WTC11 (cell line): ENCODE measurements around the gene MESP1. TPM values are rescaled to one million over a fixed set of nuclear protein-coding genes. Genes with fewer than 3 reads are reported as not detected.

Experiments
- ATAC-seq: fragments of 200-7000 bp; cut with Tn5 transposase; 2 replicates; pipeline ENCODE4 v1.10.0; 2021; ENCODE audit warnings: mild to moderate bottlenecking, moderate library complexity
- CTCF ChIA-PET: fragments of 300-600 bp; sonication (Branson Sonifier 250); formaldehyde crosslinking; loops from one replicate; lab custom pipeline; 2021; ENCODE audit warnings: antibody characterized with exemption; lab: Charles Lee
- POLR2A ChIA-PET: fragments of 350-600 bp; sonication (Branson Sonifier 250); formaldehyde crosslinking; loops from one replicate; lab custom pipeline; 2021; ENCODE audit warnings: antibody characterized with exemption; lab: Charles Lee
- DNase-seq: peaks from one replicate; pipeline ENCODE4 v3.0.0; 2021; ENCODE audit warnings: low spot score
- H3K27ac Mint-ChIP-seq: 2 replicates; pipeline ENCODE4 v1.8.0; 2021; ENCODE audit warnings: mixed read lengths
- H3K27me3 Mint-ChIP-seq: 2 replicates; pipeline ENCODE4 v1.8.0; 2021; ENCODE audit warnings: low read depth, mild to moderate bottlenecking, moderate library complexity, mixed read lengths
- H3K36me3 Mint-ChIP-seq: 2 replicates; pipeline ENCODE4 v1.8.0; 2021; ENCODE audit warnings: mixed read lengths
- H3K4me1 Mint-ChIP-seq: 2 replicates; pipeline ENCODE4 v1.8.0; 2022; ENCODE audit warnings: mixed read lengths
- H3K4me3 Mint-ChIP-seq: 2 replicates; pipeline ENCODE4 v1.8.0; 2021; ENCODE audit warnings: mild to moderate bottlenecking, moderate library complexity, mixed read lengths
- H3K9me3 Mint-ChIP-seq: 2 replicates; pipeline ENCODE4 v1.8.0; 2021; ENCODE audit warnings: mixed read lengths
- FOXJ3 ChIP-seq: sonication (generic); formaldehyde crosslinking; IDR thresholded peaks from 2 replicates; pipeline ENCODE4 v1.9.0; 2021; ENCODE audit warnings: missing genetic modification reagents, mild to moderate bottlenecking, borderline replicate concordance
- MXD4 ChIP-seq: fragments of 250-450 bp; sonication (Bioruptor Pico); IDR thresholded peaks from 2 replicates; pipeline ENCODE4 v1.8.0; 2021; ENCODE audit warnings: mild to moderate bottlenecking, moderate library complexity, borderline replicate concordance
- OVOL2 ChIP-seq: fragments of 250-450 bp; sonication (Bioruptor Pico); IDR thresholded peaks from 2 replicates; pipeline ENCODE4 v1.9.0; 2021; ENCODE audit warnings: mild to moderate bottlenecking, borderline replicate concordance
- RELA ChIP-seq: sonication (generic); formaldehyde crosslinking; IDR thresholded peaks from 2 replicates; pipeline ENCODE4 v1.8.1; 2022; ENCODE audit warnings: missing genetic modification reagents, mild to moderate bottlenecking, borderline replicate concordance
- TEAD4 ChIP-seq: sonication (generic); formaldehyde crosslinking; IDR thresholded peaks from 2 replicates; pipeline ENCODE4 v1.8.0; 2022; ENCODE audit warnings: mild to moderate bottlenecking, missing genetic modification reagents
- ZNF219 ChIP-seq: sonication (generic); formaldehyde crosslinking; IDR thresholded peaks from 2 replicates; pipeline ENCODE4 v1.8.0; 2023; ENCODE audit warnings: missing genetic modification reagents, mild to moderate bottlenecking, borderline replicate concordance
- ZNF317 ChIP-seq: sonication (generic); formaldehyde crosslinking; IDR thresholded peaks from 2 replicates; pipeline ENCODE4 v1.8.1; 2023; ENCODE audit warnings: low read depth, mild to moderate bottlenecking, moderate library complexity, missing genetic modification reagents, borderline replicate concordance
- ZNF671 ChIP-seq: fragments of 250-450 bp; sonication (Bioruptor Pico); IDR thresholded peaks from 2 replicates; pipeline ENCODE4 v1.8.0; 2021; ENCODE audit warnings: mild to moderate bottlenecking
- total RNA-seq: library from RNA; stranded (reverse); gene quantifications from 3 replicates; pipeline ENCODE4 v1.2.3, GENCODE V29; 2021
- TF ChIP-seq, protein P1 (sequence below): sonication (generic); formaldehyde crosslinking; IDR thresholded peaks from 2 replicates; pipeline ENCODE4 v1.8.1; 2023; ENCODE audit warnings: mild to moderate bottlenecking, moderate library complexity, missing genetic modification reagents
- TF ChIP-seq, protein P2 (sequence below): fragments of 250-450 bp; sonication (Bioruptor Pico); IDR thresholded peaks from 2 replicates; pipeline ENCODE4 v1.9.0; 2021; ENCODE audit warnings: mild to moderate bottlenecking, borderline replicate concordance
- TF ChIP-seq, protein P3 (sequence below): sonication (generic); formaldehyde crosslinking; IDR thresholded peaks from 2 replicates; pipeline ENCODE4 v1.8.1; 2023; ENCODE audit warnings: mild to moderate bottlenecking, missing genetic modification reagents
- TF ChIP-seq, protein P4 (sequence below): fragments of 250-450 bp; sonication (Bioruptor Pico); IDR thresholded peaks from 2 replicates; pipeline ENCODE4 v1.8.0; 2021; ENCODE audit warnings: mild to moderate bottlenecking
- TF ChIP-seq, protein P5 (sequence below): sonication (generic); formaldehyde crosslinking; conservative IDR thresholded peaks from 2 replicates; pipeline ENCODE4 v1.8.1; 2023; ENCODE audit warnings: mild to moderate bottlenecking, low read depth, missing genetic modification reagents, moderate library complexity
- TF ChIP-seq, protein P6 (sequence below): sonication (generic); formaldehyde crosslinking; IDR thresholded peaks from 2 replicates; pipeline ENCODE4 v1.8.1; 2023; ENCODE audit warnings: mild to moderate bottlenecking, missing genetic modification reagents, moderate library complexity
- TF ChIP-seq, protein P7 (sequence below): sonication (generic); formaldehyde crosslinking; IDR thresholded peaks from 2 replicates; pipeline ENCODE4 v1.8.0; 2022; ENCODE audit warnings: mild to moderate bottlenecking, missing genetic modification reagents

The MESP1 gene
- total RNA-seq, 1 experiment from 2014 or later: 0.50 TPM

DNA sequence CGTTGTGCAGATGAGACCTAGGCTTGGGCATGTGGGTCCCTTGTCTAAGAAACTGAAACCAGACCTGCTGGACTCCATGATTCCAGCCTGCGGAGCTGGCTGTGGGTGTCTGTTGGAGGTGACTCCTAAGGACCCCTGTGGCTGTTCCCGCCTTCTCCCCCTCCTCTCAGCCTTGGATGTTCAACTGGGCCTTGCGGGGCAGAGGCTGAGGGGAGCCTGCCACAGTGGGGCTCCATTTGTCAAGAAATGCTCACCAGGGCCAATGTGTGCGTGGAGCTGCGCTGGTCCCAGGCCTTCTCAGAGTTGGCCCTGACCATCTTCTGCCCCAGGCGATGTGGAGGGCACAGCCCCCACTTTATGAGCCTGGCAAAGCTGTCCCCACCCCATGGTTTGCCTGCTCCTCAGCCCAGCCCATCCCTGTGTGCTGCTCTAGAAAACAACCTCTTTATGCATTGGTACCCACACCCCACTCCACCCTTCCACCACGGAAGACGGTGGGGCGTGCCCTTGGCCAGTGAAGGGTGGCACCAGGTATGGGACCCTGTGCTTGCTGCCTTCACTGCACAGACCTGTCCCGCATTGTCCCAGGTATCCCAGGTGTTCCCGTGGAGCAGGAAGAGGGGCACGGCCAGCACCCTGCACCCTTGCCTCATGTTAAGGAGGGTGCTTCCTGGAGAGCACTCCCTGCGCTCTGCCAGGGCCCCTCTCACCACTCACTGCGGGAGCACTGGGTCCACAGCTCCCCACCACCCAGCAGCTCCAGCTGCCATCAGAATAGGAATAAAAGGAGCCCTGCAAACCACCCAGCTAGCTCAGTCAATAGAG, 33.0 kb upstream of the MESP1 start:
- no peak overlapping the region for H3K4me3 Mint-ChIP-seq
- CTCF ChIA-PET: interaction anchor here (0.5 to 3.5 kb wide), 11 partner anchors 11 to 114 kb away, joined by 3 to 33 read pairs (median 4); partner anchors contain the start of genes ANPEP and MESP1
- no peak; the same call in none of the 2 replicates for ATAC-seq
- peaks cover 10% of the 10 kb centered on the region for H3K9me3 Mint-ChIP-seq
- TF ChIP-seq, protein P1, sequence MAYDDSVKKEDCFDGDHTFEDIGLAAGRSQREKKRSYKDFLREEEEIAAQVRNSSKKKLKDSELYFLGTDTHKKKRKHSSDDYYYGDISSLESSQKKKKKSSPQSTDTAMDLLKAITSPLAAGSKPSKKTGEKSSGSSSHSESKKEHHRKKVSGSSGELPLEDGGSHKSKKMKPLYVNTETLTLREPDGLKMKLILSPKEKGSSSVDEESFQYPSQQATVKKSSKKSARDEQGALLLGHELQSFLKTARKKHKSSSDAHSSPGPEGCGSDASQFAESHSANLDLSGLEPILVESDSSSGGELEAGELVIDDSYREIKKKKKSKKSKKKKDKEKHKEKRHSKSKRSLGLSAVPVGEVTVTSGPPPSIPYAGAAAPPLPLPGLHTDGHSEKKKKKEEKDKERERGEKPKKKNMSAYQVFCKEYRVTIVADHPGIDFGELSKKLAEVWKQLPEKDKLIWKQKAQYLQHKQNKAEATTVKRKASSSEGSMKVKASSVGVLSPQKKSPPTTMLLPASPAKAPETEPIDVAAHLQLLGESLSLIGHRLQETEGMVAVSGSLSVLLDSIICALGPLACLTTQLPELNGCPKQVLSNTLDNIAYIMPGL (CRISPR knock-in tag): no peak
- TF ChIP-seq, protein P2, sequence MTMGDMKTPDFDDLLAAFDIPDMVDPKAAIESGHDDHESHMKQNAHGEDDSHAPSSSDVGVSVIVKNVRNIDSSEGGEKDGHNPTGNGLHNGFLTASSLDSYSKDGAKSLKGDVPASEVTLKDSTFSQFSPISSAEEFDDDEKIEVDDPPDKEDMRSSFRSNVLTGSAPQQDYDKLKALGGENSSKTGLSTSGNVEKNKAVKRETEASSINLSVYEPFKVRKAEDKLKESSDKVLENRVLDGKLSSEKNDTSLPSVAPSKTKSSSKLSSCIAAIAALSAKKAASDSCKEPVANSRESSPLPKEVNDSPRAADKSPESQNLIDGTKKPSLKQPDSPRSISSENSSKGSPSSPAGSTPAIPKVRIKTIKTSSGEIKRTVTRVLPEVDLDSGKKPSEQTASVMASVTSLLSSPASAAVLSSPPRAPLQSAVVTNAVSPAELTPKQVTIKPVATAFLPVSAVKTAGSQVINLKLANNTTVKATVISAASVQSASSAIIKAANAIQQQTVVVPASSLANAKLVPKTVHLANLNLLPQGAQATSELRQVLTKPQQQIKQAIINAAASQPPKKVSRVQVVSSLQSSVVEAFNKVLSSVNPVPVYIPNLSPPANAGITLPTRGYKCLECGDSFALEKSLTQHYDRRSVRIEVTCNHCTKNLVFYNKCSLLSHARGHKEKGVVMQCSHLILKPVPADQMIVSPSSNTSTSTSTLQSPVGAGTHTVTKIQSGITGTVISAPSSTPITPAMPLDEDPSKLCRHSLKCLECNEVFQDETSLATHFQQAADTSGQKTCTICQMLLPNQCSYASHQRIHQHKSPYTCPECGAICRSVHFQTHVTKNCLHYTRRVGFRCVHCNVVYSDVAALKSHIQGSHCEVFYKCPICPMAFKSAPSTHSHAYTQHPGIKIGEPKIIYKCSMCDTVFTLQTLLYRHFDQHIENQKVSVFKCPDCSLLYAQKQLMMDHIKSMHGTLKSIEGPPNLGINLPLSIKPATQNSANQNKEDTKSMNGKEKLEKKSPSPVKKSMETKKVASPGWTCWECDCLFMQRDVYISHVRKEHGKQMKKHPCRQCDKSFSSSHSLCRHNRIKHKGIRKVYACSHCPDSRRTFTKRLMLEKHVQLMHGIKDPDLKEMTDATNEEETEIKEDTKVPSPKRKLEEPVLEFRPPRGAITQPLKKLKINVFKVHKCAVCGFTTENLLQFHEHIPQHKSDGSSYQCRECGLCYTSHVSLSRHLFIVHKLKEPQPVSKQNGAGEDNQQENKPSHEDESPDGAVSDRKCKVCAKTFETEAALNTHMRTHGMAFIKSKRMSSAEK (CRISPR knock-in tag): no peak
- TF ChIP-seq ZNF671 (CRISPR knock-in tag) (no peak), OVOL2 (CRISPR knock-in tag) (no peak), MXD4 (no peak), ZNF219 (CRISPR knock-in tag) (no peak), FOXJ3 (CRISPR knock-in tag) (no peak), TEAD4 (no peak), ZNF317 (no peak), RELA (no peak)
- TF ChIP-seq, protein P3, sequence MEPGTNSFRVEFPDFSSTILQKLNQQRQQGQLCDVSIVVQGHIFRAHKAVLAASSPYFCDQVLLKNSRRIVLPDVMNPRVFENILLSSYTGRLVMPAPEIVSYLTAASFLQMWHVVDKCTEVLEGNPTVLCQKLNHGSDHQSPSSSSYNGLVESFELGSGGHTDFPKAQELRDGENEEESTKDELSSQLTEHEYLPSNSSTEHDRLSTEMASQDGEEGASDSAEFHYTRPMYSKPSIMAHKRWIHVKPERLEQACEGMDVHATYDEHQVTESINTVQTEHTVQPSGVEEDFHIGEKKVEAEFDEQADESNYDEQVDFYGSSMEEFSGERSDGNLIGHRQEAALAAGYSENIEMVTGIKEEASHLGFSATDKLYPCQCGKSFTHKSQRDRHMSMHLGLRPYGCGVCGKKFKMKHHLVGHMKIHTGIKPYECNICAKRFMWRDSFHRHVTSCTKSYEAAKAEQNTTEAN (CRISPR knock-in tag): no peak
- TF ChIP-seq, protein P4, sequence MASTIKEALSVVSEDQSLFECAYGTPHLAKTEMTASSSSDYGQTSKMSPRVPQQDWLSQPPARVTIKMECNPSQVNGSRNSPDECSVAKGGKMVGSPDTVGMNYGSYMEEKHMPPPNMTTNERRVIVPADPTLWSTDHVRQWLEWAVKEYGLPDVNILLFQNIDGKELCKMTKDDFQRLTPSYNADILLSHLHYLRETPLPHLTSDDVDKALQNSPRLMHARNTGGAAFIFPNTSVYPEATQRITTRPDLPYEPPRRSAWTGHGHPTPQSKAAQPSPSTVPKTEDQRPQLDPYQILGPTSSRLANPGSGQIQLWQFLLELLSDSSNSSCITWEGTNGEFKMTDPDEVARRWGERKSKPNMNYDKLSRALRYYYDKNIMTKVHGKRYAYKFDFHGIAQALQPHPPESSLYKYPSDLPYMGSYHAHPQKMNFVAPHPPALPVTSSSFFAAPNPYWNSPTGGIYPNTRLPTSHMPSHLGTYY (CRISPR knock-in tag): no peak
- TF ChIP-seq, protein P5, sequence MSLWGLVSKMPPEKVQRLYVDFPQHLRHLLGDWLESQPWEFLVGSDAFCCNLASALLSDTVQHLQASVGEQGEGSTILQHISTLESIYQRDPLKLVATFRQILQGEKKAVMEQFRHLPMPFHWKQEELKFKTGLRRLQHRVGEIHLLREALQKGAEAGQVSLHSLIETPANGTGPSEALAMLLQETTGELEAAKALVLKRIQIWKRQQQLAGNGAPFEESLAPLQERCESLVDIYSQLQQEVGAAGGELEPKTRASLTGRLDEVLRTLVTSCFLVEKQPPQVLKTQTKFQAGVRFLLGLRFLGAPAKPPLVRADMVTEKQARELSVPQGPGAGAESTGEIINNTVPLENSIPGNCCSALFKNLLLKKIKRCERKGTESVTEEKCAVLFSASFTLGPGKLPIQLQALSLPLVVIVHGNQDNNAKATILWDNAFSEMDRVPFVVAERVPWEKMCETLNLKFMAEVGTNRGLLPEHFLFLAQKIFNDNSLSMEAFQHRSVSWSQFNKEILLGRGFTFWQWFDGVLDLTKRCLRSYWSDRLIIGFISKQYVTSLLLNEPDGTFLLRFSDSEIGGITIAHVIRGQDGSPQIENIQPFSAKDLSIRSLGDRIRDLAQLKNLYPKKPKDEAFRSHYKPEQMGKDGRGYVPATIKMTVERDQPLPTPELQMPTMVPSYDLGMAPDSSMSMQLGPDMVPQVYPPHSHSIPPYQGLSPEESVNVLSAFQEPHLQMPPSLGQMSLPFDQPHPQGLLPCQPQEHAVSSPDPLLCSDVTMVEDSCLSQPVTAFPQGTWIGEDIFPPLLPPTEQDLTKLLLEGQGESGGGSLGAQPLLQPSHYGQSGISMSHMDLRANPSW (CRISPR knock-in tag): no peak
- TF ChIP-seq, protein P6, sequence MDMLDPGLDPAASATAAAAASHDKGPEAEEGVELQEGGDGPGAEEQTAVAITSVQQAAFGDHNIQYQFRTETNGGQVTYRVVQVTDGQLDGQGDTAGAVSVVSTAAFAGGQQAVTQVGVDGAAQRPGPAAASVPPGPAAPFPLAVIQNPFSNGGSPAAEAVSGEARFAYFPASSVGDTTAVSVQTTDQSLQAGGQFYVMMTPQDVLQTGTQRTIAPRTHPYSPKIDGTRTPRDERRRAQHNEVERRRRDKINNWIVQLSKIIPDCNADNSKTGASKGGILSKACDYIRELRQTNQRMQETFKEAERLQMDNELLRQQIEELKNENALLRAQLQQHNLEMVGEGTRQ: no peak
- TF ChIP-seq, protein P7, sequence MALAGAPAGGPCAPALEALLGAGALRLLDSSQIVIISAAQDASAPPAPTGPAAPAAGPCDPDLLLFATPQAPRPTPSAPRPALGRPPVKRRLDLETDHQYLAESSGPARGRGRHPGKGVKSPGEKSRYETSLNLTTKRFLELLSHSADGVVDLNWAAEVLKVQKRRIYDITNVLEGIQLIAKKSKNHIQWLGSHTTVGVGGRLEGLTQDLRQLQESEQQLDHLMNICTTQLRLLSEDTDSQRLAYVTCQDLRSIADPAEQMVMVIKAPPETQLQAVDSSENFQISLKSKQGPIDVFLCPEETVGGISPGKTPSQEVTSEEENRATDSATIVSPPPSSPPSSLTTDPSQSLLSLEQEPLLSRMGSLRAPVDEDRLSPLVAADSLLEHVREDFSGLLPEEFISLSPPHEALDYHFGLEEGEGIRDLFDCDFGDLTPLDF: no peak
- peaks cover 9% of the 10 kb centered on the region for H3K27me3 Mint-ChIP-seq
- no peak for DNase-seq
- POLR2A ChIA-PET: no interaction called here
- H3K27ac Mint-ChIP-seq: no peak overlapping the region
- H3K36me3 Mint-ChIP-seq: peaks cover 8% of the 10 kb centered on the region
- H3K4me1 Mint-ChIP-seq: peaks cover 23% of the 10 kb centered on the region
